Body of pancreas (tissue), 4 donors: Measurements from ENCODE around the gene FAM117A. TPM values are rescaled to one million over a fixed set of nuclear protein-coding genes. Genes with fewer than 3 reads are reported as not detected.

Source experiments
- ATAC-seq: fragments of 150-250 bp; one replicate; pipeline ENCODE4 v1.9.1; 2016
- DNase-seq, 4 donors: peaks; one replicate each; pipeline ENCODE4 v3.0.0-alpha.2; 2019
- H3K27ac ChIP-seq, 4 donors: fragments of 200-600 bp; sonication (generic); 1 replicate in 3 of 4; 2 replicates in 1 of 4; pipeline versions ENCODE4 v1.5.1 to v1.6.1; 2016 to 2019; ENCODE audit warnings: mild to moderate bottlenecking in 1 of 4, mixed read lengths in 1 of 4, moderate library complexity in 1 of 4
- H3K27me3 ChIP-seq, 2 donors: fragments of 200-600 bp; sonication (generic); one replicate each; pipeline ENCODE4 v1.6.0; 2016; ENCODE audit warnings: mild to moderate bottlenecking in 1 of 2
- H3K36me3 ChIP-seq, 2 donors: fragments of 200-600 bp; sonication (generic); replicated peaks in 1 of 2; 2 replicates each; pipeline ENCODE4 v1.5.1; 2016; ENCODE audit warnings: low read depth in 2 of 2; ENCODE audit not compliant: insufficient read depth in 1 of 2
- H3K4me1 ChIP-seq: fragments of 200-600 bp; sonication (generic); one replicate; pipeline ENCODE4 v1.6.0; 2016
- H3K4me3 ChIP-seq, 2 donors: fragments of 200-600 bp; sonication (generic); 1 replicate in 1 of 2; 2 replicates in 1 of 2; pipeline ENCODE4 v1.5.1; 2016 to 2019
- H3K9me3 ChIP-seq, 3 donors: fragments of 200-600 bp; sonication (generic); 1 replicate in 2 of 3; 2 replicates in 1 of 3; pipeline ENCODE4 v1.5.1; 2016
- CTCF ChIP-seq, 7 experiments: fragments of 450-650 bp in 4 of 7; fragments of 200-600 bp in 3 of 7; sonication (generic) in 3 of 7; IDR thresholded peaks; one replicate each; pipeline ENCODE4 v1.5.1; 2016 to 2019; ENCODE audit warnings: antibody characterized with exemption in 7 of 7
- POLR2A ChIP-seq, 3 donors: fragments of 450-650 bp; IDR thresholded peaks; one replicate each; pipeline ENCODE4 v1.6.1; 2016; ENCODE audit warnings: antibody characterized with exemption in 3 of 3, mild to moderate bottlenecking in 2 of 3
- WGBS, 2 donors: methylation state at CpG; one replicate each; pipeline ENCODE4 v1.1.5; 2017; 5-methylcytosine and 5-hydroxymethylcytosine counted together
- intact Hi-C: fragments of 100-400 bp; cut with DNase I; formaldehyde crosslinking; loops from one replicate; pipeline ENCODE4 v1.15.1; 2023
- total RNA-seq, 2 donors: library from RNA; depleted of rRNA; stranded (reverse); fragments of >200 nt; gene quantifications; one replicate each; pipeline ENCODE4 v1.1.0, GENCODE V29; 2016

Gene FAM117A
- total RNA-seq, 2 donors from 2014 or later, result 4.3 to 11.7 TPM

DNA sequence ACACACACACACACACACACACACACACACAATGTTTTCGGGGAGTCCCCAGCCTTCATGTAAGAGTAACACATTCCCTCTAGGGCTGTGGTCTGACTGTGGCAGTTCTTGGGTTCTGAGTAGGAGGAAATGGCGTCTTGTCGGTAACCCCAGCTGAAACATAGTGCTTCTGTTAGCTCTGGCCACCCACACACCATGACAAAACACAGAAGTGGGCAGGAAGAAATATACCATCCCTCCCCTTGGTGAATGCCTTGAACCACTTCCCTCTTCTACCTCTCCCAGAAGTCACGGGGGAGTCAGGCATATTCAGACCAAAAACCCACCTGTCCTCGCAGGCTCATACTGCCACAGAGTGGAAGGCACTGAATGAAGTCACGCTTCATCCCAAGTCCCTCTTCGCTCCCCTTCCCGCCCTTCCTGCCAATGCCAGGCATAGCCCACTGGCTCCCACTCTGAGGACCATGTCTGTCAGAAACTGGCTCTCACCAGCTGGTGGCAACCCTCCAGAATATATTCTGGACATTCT lies 67.6 kb downstream of the FAM117A start:
- intact Hi-C loops, result no loop called here
- H3K27ac ChIP-seq, result no peak overlapping the region
- H3K4me1 ChIP-seq, result peaks cover 5% of the 10 kb centered on the region
- peak in 1 of 4 donors; percentile 42 for DNase-seq
- ATAC-seq, result no peak
- H3K27me3 ChIP-seq, result no peaks in the 10 kb centered on the region
- no peaks in the 10 kb centered on the region for H3K9me3 ChIP-seq
- WGBS, 2 donors, result 67 to 75% methylated on average over 8 of the region's 8 CpGs
- peaks cover 0 to 13% of the 10 kb centered on the region in 2 donors for H3K36me3 ChIP-seq
- TF ChIP-seq CTCF (IDR thresholded peaks at IDR 0.05) (no peak), POLR2A (IDR thresholded peaks at IDR 0.05) (peak in 1 of 3 donors; percentile 13)
- no peak overlapping the region for H3K4me3 ChIP-seq

- Histone ChIP-seq H3K27ac (no peak overlapping the region), H3K4me3 (no peak overlapping the region), H3K4me1 (peaks cover 5% of the 10 kb centered on the region), H3K9me3 (no peaks in the 10 kb centered on the region), H3K27me3 (no peaks in the 10 kb centered on the region), H3K36me3 (peaks cover 0 to 8% of the 10 kb centered on the region in 2 donors)
- no peak for ATAC-seq
- TF ChIP-seq POLR2A (IDR thresholded peaks at IDR 0.05), result no peak
- no peak for TF ChIP-seq CTCF (IDR thresholded peaks at IDR 0.05)
- WGBS, 2 donors, result 35 to 42% methylated on average over 5 of the region's 5 CpGs
- intact Hi-C loops, result no loop called here
- DNase-seq, result no peak
Observed at GRCh38 chr17:49695698-49696232, 68.2 kb downstream of the FAM117A start.

GRCh38 chr17:49694847-49695697 lies 68.9 kb downstream of the FAM117A start:
- Histone ChIP-seq H3K4me1 (peaks cover 5% of the 10 kb centered on the region), H3K27me3 (no peaks in the 10 kb centered on the region), H3K4me3 (no peak overlapping the region), H3K27ac (no peak overlapping the region), H3K36me3 (peaks cover 0 to 2% of the 10 kb centered on the region in 2 donors), H3K9me3 (no peaks in the 10 kb centered on the region)
- no peak for TF ChIP-seq POLR2A (IDR thresholded peaks at IDR 0.05)
- peak; percentile 85 to 97 (median 89) for TF ChIP-seq CTCF (IDR thresholded peaks at IDR 0.05)
- peak; percentile 50 to 77 (median 64) for DNase-seq
- peak; percentile 63 for ATAC-seq
- intact Hi-C loops, result no loop called here
- 13 to 22% methylated on average over 16 of the region's 16 CpGs for WGBS, 2 donors

DNA sequence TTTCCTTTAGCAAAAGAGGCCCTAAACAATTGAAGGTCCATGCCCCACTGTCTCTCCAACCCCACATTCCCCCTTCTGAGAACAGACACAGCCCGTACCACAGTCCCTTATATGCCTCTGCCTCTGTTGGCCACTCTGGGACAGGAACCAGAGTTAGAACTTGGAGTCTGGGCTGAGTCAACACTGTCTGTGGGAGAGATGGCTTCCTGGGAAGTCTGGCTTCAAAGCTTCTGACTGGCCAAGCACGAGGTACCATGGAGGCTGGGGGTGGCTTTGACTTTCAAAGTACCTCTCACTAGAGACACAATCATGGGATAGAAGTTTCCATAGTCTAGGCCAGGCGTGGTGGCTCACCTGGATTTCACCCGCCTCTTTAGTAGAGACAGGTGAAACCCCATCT lies 71.2 kb downstream of the FAM117A start:
- Histone ChIP-seq H3K27ac (no peak overlapping the region), H3K27me3 (no peaks in the 10 kb centered on the region), H3K36me3 (no peaks in the 10 kb centered on the region), H3K9me3 (no peaks in the 10 kb centered on the region), H3K4me1 (peaks cover 5% of the 10 kb centered on the region), H3K4me3 (no peak overlapping the region)
- ATAC-seq (no peak), DNase-seq (no peak)
- WGBS, 2 donors, result 69 to 82% methylated on average over 4 of the region's 4 CpGs
- intact Hi-C loops, result no loop called here
- no peak for TF ChIP-seq POLR2A (IDR thresholded peaks at IDR 0.05)
- TF ChIP-seq CTCF (IDR thresholded peaks at IDR 0.05), result no peak
